Measurements from ENCODE around the gene FNDC3A. TPM values are rescaled to one million over a fixed set of nuclear protein-coding genes. Genes with fewer than 3 reads are reported as not detected.

Gene FNDC3A
- total RNA-seq, 3 donors from 2014 or later = 32.1 to 37.2 (median 34.2) TPM

Other genes starting within 250 kb of the FNDC3A start
- gene MLNR, start 244.4 kb downstream of the FNDC3A start, total RNA-seq = not detected

All from activated T-cell treated with anti-CD3 and anti-CD28 coated beads, Interleukin-2, amount 50 U/mL, for 4 hours (primary cell).